ENCODE data around the gene BATF3.
"Not testable (repeated sequence)": the region's sequence is repeated elsewhere in the genome, so short reads cannot be mapped to it uniquely, and the experiment has no call there.

GRCh38 chr1:212658250-212658649 is 41.4 kb downstream of the BATF3 start:
- TF ChIP-seq CTCF (IDR thresholded peaks at IDR 0.05; ENCODE audit: insufficient read depth, low read length, poor library complexity, severe bottlenecking); EZH2phosphoT487 (conservative IDR thresholded peaks at IDR 0.05; ENCODE audit: low read length): not testable (repeated sequence)

Measured in SU-DHL-6 (cell line).